HCT116 (cell line): ENCODE data around the gene GOLIM4.

ENCODE experiments used
- CBX3 ChIP-seq: IDR thresholded peaks from 2 replicates; pipeline ENCODE4 v1.6.1; 2012; ENCODE audit warnings: low read depth
- EZH2 ChIP-seq: fragments of 200-600 bp; sonication (generic); IDR thresholded peaks from 2 replicates; pipeline ENCODE4 v1.6.1; 2017; ENCODE audit warnings: antibody characterized with exemption, mixed run types
- EZH2phosphoT487 ChIP-seq: fragments of 200-600 bp; IDR thresholded peaks from 2 replicates; pipeline ENCODE4 v1.6.1; 2018; ENCODE audit warnings: antibody characterized with exemption, borderline replicate concordance
- POLR2A ChIP-seq: IDR thresholded peaks from 2 replicates; pipeline ENCODE4 v1.7.0; 2011; ENCODE audit warnings: borderline replicate concordance; ENCODE audit not compliant: insufficient read depth, insufficient read length; ENCODE audit errors: extremely low read depth
- RAD21 ChIP-seq: IDR thresholded peaks from 2 replicates; pipeline ENCODE4 v1.6.1; 2012; ENCODE audit warnings: low read depth, mild to moderate bottlenecking
- SIN3A ChIP-seq: IDR thresholded peaks from 2 replicates; pipeline ENCODE4 v1.6.1; 2012; ENCODE audit warnings: low read depth
- SRF ChIP-seq: IDR thresholded peaks from 2 replicates; pipeline ENCODE4 v1.6.1; 2012; ENCODE audit warnings: low read depth
- TF ChIP-seq, protein P1 (sequence below), 3 experiments: fragments of 200-600 bp in 1 of 3; sonication (generic) in 1 of 3; IDR thresholded peaks in 2 of 3; conservative IDR thresholded peaks in 1 of 3; 2 replicates each; pipeline ENCODE4 v1.5.1; 2012 to 2017; ENCODE audit warnings: low read depth in 2 of 3, low read length in 2 of 3, antibody characterized with exemption in 1 of 3, borderline replicate concordance in 1 of 3, control low read depth in 1 of 3, mild to moderate bottlenecking in 1 of 3, mixed read lengths in 1 of 3, mixed run types in 1 of 3, moderate library complexity in 1 of 3; ENCODE audit not compliant: insufficient read depth in 1 of 3

DNA sequence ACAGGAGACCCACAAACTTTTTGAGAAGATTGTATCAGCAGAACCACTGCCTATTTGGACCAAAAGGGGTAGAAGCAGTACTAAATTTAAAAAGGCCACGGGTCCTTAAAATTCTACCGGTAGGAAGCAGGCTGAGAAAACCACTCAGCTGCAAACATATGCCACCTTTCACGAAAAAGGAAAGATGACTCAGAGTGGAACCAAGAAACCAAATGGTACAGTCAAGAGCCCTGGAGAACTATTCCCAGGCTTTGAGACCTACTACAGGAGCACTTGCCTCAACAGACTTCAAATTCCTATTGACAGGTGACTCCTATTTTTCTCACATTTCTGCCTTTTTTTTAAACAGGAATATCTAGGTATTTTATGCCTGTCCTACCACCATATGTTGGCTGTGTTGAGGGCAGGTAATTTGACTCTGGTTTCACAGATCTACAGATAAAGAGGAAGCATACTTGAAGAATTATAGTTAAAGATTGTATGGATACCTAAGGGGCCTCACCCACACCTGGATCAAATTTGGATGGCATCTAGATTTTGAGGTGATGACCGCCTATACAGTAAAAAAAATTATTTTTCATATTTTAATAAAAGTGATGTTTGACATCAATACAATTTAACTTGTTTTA lies 10.1 kb downstream of the GOLIM4 start:
- TF ChIP-seq EZH2phosphoT487 (no peak), EZH2 (no peak), CBX3 (no peak), SIN3A (no peak), RAD21 (no peak), SRF (no peak), POLR2A (no peak)
- TF ChIP-seq, protein P1, sequence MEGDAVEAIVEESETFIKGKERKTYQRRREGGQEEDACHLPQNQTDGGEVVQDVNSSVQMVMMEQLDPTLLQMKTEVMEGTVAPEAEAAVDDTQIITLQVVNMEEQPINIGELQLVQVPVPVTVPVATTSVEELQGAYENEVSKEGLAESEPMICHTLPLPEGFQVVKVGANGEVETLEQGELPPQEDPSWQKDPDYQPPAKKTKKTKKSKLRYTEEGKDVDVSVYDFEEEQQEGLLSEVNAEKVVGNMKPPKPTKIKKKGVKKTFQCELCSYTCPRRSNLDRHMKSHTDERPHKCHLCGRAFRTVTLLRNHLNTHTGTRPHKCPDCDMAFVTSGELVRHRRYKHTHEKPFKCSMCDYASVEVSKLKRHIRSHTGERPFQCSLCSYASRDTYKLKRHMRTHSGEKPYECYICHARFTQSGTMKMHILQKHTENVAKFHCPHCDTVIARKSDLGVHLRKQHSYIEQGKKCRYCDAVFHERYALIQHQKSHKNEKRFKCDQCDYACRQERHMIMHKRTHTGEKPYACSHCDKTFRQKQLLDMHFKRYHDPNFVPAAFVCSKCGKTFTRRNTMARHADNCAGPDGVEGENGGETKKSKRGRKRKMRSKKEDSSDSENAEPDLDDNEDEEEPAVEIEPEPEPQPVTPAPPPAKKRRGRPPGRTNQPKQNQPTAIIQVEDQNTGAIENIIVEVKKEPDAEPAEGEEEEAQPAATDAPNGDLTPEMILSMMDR (IDR thresholded peaks at IDR 0.05 in 2 of 3, conservative IDR thresholded peaks at IDR 0.05 in 1 of 3; ENCODE audit: borderline replicate concordance in 1 of 3, insufficient read depth in 1 of 3, low read depth in 2 of 3, low read length in 2 of 3), result no peak
